ENCODE results near the gene CD276.
A peak's percentile ranks its signal among the peaks of the same experiment; 100 is the strongest.
"Not testable (repeated sequence)": the region's sequence is repeated elsewhere in the genome, so short reads cannot be mapped to it uniquely, and the experiment has no call there.

The CD276 gene

GRCh38 chr15:73711526-73711925 lies 27.3 kb downstream of the CD276 start:
- no peak for DNase-seq

- no peak for DNase-seq
Observed at GRCh38 chr15:73712107-73712506, 27.9 kb downstream of the CD276 start.

GRCh38 chr15:73714695-73715301 lies 30.6 kb downstream of the CD276 start:
- no peak for DNase-seq

GRCh38 chr15:73715417-73715816 lies 31.2 kb downstream of the CD276 start:
- no peak for DNase-seq

GRCh38 chr15:73716417-73716816 lies 32.2 kb downstream of the CD276 start:
- no peak for DNase-seq

- no peak for DNase-seq
Observed at GRCh38 chr15:73717206-73717605, 33.0 kb downstream of the CD276 start.

- no peak for DNase-seq
Observed at GRCh38 chr15:73717802-73718201, 33.6 kb downstream of the CD276 start.

GRCh38 chr15:73718694-73719093 lies 34.5 kb downstream of the CD276 start:
- no peak for DNase-seq

GRCh38 chr15:73722425-73722824 lies 38.2 kb downstream of the CD276 start:
- DNase-seq = no peak

- peak; percentile 17 for DNase-seq
Observed at GRCh38 chr15:73723191-73723590, 39.0 kb downstream of the CD276 start.

GRCh38 chr15:73724212-73724611 lies 40.0 kb downstream of the CD276 start:
- DNase-seq = no peak

- DNase-seq = no peak
Observed at GRCh38 chr15:73727330-73727976, 43.3 kb downstream of the CD276 start.

- not testable (repeated sequence) for DNase-seq
Observed at GRCh38 chr15:73732051-73732450, 47.9 kb downstream of the CD276 start.

GRCh38 chr15:73732930-73733329 lies 48.7 kb downstream of the CD276 start:
- no peak for DNase-seq

- no peak for DNase-seq
Observed at GRCh38 chr15:73737535-73737934, 53.4 kb downstream of the CD276 start.

GRCh38 chr15:73740152-73741048 lies 56.2 kb downstream of the CD276 start:
- DNase-seq = no peak

- no peak for DNase-seq
Observed at GRCh38 chr15:73741321-73741836, 57.2 kb downstream of the CD276 start.

- no peak for DNase-seq
Observed at GRCh38 chr15:73744293-73744692, 60.1 kb downstream of the CD276 start.

GRCh38 chr15:73745073-73745472 lies 60.9 kb downstream of the CD276 start:
- no peak for DNase-seq

- DNase-seq = no peak
Observed at GRCh38 chr15:73746261-73746660, 62.1 kb downstream of the CD276 start.

- no peak for DNase-seq
Observed at GRCh38 chr15:73746883-73747282, 62.7 kb downstream of the CD276 start.

- no peak for DNase-seq
Observed at GRCh38 chr15:73747847-73748590, 63.8 kb downstream of the CD276 start.

GRCh38 chr15:73748730-73749129 lies 64.5 kb downstream of the CD276 start:
- no peak for DNase-seq
